Activated effector memory CD4-positive, alpha-beta T cell treated with Interleukin-2 at 50 U/mL for 16 hours (primary cell): Measurements from ENCODE around the gene MT1H.

ENCODE experiments used
- DNase-seq: peaks from one replicate; pipeline ENCODE4 v3.0.0-alpha.2; 2020

Gene MT1H

DNA sequence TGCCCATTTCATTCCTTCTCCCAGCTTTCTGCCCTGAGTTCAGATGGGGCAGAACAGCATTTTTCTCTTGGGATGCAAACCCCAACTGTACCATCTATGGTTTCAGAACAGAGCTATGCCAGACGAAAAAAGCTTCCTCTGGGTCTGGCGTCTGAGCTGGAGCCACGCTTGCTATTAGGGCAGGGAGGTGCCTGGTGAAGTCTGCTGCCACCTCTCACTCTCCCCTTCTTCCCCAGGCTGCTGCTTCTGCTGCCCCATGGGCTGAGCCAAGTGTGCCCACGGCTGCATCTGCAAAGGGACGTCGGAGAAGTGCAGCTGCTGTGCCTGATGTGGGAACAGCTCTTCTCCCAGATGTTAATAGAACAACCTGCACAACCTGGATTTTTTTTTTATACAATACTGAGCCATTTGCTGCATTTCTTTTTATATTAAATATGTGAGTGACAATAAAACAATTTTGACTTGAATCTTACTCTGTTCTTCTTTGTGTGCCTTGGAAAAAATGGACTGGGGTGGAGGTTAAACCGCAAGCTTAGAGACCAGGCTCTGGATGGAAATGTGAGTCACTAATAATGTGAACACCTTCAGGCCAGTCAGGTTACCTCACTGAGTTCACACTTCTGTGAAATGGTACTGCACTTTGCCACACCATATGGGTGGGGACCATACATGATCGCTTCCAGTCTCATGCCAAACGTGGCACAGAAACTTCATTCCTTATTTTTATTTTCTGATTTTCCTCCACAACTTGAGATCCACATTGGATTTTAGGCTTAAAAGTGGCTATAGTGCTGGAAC is 32.8 kb upstream of the MT1H start:
- DNase-seq, result no peak

DNA sequence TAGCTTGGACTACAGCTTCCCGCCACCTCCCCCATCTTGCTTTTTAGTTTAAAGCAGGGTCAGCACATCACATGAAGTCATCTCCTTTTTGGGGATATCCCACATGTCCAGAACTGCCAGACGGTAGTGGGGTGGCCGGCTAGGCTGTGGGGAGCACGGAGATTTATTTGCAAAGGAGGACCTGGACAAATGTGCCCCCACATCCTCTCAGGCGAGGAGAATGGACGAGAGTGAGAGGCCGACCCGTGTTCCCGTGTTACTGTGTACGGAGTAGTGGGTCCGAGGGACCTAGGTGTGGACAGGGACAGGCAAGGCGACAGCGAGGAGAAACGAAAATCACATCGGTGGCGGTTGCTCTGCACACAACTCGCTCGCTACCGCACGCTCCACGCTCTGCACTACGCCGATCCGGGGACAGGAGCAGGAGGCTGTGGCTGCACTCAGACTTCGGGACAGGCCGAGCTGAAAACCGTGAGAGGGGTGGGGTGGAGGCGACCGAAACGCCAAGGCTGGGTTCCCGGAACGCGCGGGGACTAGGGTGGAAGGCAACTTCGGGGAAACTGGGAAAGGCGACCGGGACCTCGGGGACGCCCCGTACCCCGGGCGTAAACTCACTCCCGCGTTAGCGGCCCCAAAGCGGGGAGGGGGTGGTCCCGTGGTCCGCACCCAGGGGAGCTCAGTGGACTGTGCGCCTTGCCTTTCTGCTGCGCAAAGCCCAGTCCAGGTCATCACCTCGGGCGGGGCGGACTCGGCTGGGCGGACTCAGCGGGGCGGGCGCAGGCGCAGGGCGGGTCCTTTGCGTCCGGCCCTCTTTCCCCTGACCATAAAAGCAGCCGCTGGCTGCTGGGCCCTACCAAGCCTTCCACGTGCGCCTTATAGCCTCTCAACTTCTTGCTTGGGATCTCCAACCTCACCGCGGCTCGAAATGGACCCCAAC is 31.5 kb upstream of the MT1H start, which contains the start of gene MT1A:
TSS of gene MT1A (plus strand) at position 853 of the 937 bp plus-strand sequence. CDS start at position 926, 73 bp downstream.
- DNase-seq, result no peak

DNA sequence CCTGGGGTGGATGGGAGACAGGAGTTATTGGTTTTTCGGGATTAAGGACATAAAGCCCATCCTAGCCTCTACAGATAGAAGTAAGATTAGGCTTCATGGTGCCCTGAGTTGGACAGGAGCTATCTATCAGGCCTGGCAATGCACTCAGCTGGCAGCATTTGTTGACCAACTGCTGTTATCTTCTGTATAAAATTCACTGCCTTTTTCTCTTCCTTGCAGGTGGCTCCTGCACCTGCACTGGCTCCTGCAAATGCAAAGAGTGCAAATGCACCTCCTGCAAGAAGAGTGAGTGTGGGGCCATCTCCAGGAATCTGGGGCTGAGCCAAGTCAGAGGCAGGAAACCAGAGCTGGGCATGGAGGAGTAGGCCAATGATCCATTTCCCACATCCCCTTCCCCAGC is 30.6 kb upstream of the MT1H start:
- DNase-seq, result no peak

DNA sequence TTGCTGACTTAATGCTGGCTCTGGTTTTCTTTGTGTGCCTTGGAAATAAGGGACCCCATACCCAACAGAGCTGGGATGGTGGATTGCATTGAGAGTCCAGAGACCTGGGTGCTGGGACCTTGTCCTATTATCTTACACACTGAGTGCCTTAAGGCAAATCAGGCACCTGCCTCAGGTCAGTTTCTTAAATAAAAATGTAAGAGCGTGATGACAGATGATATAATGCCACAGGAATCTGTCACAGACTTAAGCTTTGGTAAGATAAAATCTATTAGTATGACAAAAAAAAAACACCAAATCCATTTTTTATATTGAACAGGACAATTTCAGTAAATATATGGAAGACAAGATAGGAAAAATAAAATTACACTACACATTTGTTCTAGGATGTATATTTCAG is 29.5 kb upstream of the MT1H start:
- DNase-seq, result no peak

DNA sequence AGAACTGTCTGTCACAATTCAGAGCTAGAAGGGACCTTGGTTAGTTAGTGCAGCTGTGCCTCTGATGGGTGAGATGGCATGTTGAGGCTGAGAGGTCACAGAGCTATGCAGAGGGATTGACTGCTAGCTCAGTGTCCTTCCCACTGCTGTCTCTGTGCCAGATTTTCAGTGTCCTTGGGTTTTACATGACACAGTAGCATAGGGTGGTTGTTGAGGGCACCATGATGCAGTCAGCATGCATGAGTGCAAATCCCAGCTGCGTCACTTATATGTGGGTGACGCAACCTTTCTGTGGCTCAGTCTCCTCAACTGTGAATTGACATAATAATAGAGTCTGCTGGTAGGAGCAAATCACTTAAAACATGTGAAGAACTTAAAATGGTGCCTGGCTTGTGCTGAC is 28.4 kb upstream of the MT1H start:
- no peak for DNase-seq

DNA sequence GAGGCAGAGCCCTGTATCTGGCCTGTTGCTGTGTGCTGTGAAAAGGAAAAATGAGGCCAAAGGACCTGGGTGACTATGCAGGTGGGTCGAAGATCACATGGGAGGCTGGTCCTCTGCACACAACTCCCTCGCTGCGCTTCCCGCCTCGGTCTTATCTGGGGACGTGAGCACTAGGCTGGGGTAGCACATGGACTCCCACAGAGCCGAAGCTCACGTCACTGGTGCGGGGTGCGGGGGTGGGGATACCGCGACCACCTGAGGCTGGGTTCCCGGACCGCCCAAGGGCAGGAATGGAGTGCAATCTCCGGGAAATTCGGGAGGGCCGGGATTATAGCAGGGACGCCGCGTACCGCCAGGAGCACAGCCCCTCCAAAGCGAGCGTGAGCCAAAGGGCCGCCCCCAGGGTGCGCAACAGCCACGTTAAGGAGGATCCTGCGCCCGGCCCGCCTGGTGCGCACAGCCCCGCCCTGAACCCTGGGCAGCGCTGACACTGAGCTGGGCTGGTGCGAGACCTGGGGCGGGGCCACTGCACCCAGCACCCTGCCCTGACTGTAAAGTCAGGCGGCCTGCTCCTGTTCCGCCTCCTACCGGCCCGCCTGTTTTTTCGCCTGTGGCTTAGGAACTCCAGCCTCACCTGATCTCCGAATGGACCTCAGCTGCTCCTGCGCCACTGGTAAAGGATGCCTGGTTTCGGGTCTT is 26.4 kb upstream of the MT1H start:
- DNase-seq, result peak; percentile 72

DNA sequence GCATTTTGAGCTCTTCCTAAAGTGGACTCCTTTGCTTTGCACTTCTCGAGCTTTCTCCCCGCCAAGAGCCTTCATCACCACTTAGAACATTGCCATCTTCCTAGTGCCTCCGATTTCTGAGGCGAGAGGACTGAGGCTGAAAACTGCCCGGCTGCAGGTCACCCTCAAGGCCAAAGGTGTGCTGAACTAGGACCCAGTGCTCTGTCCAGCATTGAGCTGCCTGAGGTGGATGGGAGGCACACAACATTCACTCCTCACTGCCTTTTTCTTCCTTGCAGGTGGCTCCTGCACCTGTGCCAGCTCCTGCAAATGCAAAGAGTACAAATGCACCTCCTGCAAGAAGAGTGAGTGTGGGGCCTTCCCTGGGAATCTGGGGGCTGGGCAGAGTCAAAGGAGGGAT is 25.8 kb upstream of the MT1H start:
- DNase-seq, result no peak

DNA sequence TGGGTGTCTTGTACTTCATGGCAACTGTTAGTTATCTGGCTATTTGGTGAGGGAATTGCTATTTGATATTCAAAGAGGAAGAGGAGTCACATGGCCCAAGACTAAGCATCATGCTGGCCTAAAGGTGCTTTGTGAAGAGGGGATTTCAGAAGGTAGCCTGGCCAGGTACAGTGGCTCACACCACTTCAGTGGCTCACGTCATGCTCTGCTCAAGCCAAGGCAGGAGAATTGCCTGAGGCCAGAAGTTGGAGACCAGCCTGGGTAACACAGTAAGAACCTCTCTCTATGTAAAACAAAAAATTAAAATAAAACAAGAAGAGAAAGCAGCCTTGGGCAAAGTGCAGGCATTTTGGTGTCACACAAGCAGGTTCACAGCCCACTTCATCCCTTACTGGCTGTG is 24.3 kb upstream of the MT1H start:
- no peak for DNase-seq

DNA sequence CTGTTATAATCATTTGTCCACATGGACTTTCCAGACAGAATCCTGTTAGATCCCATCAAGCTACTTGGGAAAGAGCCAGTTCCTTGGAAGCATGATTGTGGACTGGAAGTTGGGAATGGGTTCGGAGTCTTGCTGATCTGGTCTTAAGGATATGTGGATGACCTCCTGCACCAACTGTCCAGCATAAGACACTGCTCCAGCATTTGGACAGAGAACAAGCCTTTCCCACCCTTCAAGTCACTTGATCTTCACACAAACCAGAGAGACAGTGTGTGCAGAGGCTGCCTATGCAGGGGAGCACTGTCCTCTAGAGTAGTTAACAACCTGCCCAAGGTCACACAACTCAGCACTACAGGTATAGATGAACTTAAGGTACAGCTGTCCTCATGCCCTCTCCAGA is 23.8 kb upstream of the MT1H start:
- no peak for DNase-seq

DNA sequence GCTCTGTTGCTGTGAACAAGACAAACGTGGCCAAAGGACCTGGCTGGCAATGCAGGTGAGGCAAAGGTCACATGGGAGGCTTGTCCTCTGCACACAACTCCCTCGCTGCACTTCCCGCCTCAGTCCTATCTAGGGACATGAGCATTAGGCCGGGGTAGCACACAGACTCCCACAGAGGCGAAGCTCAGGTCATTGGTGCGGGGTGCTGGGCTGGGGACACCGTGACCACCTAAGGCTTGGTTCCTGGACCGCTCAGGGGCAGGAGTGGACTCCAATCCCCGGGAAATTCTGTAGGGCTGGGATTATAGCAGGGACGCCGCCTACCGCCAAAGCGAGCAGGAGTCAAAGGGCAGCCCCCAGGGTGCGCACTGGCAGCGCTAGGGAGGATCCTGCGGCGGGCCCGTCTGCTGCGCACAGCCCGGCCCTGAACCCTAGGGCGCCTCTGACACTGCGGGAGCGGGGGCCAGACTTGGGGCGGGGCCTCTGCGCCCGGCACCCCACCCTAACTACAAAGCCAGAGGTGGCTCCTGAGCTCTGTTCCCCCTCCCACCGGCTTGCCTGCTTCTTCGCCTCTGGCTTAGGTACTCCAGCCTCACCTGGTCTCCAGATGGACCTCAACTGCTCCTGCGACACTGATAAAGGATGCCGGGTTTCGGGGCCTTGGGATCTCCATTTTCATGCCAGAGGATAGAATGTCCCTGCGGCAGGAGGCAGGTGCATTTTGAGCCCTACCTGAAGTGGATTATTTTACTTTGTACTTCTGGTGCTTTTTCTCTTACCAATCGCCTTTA is 21.8 kb upstream of the MT1H start:
- no peak for DNase-seq

DNA sequence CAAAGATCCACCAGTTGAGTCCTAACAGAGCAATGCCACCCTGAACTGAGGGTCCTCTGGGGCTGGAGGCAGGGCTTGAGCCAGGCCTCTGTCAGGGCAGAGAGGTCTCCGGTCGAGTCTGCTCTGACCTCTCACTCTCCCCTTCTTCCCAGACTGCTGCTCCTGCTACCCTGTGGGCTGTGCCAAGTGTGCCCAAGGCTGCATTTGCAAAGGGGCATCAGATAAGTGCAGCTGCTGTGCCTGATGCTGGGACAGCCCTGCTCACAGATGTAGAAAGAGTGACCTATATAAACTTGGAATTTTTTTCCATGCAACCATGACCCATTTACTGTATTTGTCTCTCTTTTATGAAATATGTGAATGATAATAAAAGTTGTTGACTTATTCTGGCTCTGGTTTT is 20.3 kb upstream of the MT1H start:
- no peak for DNase-seq

DNA sequence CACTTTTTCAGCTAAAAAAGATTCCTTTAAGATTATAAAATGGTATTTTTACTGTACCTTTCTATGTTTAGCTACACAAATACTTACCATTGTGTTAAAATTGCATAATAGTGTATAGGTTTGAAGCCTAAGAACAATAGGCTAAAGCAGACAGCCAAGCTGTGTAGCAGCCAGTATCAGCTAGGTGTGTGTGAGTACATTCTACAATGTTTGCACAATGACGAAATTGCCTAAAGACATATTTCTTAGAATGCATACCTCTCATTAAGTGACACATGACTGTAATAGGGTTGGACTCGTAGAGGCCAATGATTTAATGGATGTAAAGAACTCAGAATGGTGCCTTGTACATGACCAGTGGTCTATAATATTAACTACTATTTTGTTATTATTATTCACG is 19.8 kb upstream of the MT1H start:
- DNase-seq, result no peak

DNA sequence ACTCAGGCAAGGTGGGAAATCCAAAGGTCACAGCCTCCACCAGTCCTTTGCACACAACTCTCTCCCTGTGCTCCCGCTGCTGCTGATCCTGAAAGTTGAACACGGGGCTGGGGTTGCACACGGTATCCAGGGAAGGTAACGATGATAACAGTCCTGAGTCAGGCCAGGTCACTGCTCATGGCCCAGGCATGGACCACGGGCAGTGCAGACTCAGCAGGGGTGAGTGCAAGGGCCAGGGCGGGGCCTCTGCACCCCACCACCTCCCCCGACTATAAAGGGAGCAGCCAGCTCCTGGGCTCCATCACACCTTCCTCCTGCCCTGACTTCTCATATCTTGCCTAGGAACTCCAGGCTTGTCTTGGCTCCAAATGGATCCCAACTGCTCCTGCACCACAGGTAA is 18.0 kb upstream of the MT1H start, which contains the start of gene MT1B:
TSS of gene MT1B (plus strand) at position 301 of the 400 bp plus-strand sequence. CDS start at position 369, 68 bp downstream.
- no peak for DNase-seq

DNA sequence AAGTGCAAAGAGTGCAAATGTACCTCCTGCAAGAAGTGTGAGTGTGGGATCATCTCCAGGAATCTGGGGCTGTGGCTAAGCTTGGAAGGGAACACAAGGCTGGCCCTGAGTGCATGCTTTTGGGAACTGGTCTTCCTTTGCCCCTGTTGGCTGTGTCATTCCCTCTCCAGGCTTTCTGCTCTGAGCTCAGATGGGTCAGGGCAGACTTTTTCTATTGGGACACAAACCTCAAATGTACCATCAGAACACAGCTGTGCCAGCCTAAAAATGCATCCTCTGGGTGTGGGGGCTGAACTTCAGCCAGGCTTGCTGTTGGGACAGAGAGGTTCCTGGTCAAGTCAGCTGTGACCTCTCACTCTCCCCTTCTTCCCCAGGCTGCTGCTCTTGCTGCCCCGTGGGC is 17.0 kb upstream of the MT1H start:
- no peak for DNase-seq

DNA sequence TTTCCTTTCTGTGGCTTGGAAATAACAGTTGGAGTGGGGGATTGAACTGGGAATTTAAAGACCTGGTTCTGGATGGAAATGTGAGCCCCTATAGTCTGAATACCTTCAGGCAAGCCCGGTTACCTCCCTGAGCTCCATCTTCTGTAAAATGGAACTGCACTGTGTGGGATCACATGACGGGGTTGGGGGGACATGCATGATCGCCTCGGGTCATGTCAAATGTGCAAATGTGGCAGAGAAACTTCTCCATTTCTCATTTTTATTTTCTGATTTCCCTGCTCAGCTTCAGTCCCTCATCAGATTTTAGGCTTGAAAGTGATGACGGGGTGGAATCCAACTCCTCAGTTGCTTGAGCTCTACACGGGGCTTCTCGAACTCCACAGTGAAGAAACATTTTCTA is 16.4 kb upstream of the MT1H start:
- no peak for DNase-seq

DNA sequence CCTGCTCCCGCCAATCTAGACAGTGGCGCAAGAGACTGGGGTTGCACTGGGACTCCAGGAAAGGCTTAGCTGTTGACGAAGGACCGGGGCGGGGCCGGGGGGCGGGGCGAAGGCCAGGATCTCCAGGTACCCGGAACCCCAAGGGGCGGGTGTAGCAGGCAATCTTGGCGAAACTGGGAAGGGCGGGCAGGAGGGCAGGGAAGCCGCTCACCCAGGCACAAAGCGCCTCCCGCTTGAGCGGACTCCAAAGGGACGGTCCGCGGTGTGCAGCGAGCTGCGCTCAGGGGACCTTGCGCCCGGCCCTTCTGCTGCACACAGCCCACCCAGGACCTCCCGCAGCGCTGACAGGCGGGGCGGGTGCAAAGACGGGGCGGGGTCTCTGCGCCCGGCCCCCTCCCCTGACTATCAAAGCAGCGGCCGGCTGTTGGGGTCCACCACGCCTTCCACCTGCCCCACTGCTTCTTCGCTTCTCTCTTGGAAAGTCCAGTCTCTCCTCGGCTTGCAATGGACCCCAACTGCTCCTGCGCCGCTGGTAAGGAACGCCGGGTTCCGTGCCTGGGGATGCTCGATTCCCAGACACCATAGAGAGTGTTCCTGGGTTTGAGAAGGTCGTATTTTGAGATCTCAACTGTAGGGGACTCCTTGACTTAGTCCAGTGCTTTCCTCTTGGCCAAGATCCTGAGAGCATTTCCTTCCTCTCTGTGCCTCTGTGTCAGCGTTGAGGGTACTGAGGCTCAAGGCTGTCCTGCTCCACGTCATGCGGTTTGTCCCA is 11.9 kb upstream of the MT1H start, which contains the start of gene MT1F:
TSS of gene MT1F (plus strand) at position 405 of the 772 bp plus-strand sequence. CDS start at position 505, 100 bp downstream.
- peak; percentile 65 for DNase-seq

DNA sequence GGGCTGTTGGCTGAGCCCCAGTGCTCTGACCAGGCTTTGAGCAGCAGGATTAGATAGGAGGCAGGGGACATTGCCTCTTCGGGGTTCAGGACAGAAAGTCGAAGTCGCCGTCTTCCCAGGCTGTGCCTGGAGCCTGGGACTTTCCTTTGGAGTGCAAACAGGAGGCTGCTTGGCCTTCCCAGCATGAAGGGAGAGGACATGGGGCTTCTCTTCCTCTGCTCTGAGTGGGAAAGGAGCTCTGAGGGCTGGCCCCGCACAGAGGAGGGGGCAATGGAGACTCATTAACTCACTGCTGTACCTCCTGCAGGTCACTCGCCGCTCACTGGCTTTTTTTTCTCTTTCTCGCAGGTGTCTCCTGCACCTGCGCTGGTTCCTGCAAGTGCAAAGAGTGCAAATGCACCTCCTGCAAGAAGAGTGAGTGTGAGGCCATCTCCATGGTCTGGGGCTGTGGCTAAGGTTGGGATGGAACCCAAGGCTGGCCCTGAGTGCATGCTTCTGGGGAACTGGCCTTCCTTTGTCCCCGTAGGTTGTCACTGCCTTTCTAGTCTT is 11.2 kb upstream of the MT1H start:
- DNase-seq, result no peak

DNA sequence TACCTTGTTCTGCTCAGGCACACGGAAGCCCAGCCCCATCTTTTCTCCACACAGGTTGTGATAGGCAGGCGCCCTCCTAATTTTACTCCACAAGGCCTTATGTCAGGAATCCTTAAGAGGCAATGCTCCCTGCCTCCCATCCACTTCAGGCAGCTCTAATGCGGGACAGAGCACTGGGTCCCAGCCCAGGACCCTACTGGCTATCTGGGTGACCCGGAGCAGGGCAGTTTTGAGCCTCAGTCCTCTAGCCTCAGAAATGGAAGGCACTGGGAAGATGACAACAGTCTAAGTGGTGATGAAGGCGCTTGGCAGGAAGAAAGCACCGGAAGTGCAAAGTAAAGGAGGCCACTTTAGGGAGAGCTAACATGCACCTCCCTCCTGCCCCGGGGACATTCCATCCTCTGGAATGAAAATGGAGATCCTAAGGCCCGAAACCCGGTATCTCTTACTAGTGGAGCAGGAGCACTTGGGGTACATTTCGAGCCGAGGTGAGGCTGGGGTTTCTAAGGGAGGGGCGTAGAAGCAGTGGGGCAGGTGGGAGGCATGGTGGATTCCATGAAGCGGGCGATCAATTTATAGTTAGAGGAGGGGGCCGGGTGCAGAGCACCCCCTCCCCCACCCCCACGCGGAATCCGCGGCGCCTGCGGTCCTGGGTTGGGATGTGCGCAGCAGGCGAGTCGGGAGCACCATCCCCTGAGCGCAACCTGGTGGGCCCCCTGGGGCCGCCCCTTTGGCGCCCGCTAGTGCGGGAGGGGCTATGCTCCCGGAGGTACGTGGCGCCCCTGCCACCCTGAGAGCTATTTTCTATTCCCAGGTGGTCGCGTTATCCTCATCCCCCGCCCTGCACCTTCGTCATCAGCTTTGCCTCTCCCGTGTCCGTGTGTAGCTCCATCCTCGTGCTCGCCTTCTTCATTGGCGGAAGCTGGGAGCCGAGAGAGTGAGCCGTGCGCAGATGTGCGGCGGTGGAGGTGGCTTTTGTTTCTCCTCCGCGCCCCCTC is 7.0 kb upstream of the MT1H start:
- DNase-seq, result no peak

DNA sequence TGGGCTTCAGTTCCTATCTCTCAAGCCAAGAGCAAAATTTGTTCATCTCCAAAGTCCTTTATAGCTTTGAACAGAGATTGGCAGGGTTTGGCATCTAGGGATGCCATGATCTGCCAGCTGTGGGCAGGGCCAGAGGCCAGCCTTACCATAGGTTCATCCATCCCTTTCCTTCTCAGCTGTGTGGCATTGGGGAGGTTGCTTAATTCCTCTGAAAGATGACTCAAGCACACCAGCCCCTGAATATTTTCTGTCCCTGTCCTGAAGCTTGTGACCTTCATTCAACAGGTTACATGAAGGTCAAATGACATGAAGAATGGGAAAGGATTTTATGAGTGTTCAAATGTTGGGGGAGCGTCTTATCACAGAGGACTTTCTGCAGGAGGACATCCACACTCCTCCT is 5.1 kb upstream of the MT1H start:
- no peak for DNase-seq
